SH-SY5Y (cell line): Measurements from ENCODE around the gene BCL11A.

ENCODE experiments used
- GATA2 ChIP-seq: IDR thresholded peaks from 2 replicates; pipeline ENCODE4 v1.6.1; 2011; ENCODE audit warnings: mild to moderate bottlenecking, low read depth, low read length
- GATA3 ChIP-seq: IDR thresholded peaks from 2 replicates; pipeline ENCODE4 v1.6.1; 2011; ENCODE audit warnings: low read depth, mild to moderate bottlenecking, low read length, moderate library complexity

Gene BCL11A

DNA sequence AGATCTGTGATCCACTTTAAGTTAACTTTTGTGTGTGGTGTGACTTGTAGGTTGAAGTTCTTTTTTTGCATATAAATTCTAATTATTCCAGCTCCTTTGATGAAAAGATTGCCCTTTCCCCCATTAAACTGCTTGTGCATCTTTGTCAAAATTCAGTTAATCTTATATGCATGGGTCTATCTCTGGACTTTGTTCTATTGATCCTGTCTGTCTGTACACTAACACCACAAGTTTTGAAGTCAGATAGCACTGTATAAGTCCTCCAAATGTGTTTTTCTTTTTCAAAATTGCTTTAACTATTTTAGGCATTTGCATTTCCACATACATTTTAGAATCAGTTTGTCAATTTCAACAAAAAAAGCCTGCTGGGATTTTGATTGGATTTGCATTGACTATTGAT is 137.6 kb downstream of the BCL11A start:
- TF ChIP-seq GATA2 (no peak), GATA3 (no peak)

DNA sequence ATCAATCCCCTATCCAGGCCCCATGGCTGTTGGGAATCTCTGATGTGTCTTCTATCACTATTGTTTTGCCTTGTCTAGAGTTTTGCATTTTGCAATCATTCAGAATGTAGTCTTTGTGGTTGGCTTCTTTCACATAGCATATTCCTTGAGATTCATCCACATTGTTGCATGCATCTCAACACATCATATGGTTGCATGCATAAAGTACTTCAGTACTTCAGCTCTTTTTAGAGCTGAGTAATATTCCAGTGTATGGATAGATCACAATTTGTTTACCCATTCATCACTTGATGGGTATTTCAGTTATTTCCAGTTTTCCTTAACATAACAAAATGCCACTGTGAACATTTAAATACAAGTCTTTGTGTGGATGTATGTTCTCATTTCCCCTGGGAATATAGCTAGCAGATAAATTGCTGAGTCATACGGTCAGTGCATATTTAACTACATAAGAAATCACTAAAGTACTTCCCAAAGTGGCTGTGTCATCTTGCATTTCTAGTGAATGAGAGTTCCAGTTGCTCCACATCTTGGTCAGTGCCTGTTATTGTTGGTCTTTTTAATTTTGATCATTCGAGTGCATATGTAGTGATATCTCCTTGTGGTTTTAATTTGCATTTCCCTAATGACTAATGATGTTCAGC is 138.8 kb downstream of the BCL11A start:
- TF ChIP-seq GATA3 (no peak), GATA2 (no peak)

DNA sequence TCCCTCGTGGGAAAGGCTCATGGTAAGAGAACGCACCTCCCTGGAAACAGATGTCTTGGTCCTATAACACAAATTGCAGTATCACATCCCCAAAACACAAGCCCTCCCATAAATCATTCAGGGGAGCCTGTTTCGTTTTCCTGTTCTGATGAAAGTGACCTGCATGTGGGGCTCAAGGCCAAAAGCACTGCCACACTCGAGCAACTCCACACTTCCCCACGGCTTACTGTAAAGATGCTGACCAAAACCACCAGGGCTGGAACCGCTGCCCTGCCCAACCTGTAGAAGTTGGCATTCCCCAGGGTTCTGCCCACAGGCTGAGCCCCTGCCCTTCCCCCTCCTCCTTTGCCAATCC is 139.7 kb downstream of the BCL11A start:
- TF ChIP-seq GATA3 = no peak
- TF ChIP-seq GATA2 = no peak

DNA sequence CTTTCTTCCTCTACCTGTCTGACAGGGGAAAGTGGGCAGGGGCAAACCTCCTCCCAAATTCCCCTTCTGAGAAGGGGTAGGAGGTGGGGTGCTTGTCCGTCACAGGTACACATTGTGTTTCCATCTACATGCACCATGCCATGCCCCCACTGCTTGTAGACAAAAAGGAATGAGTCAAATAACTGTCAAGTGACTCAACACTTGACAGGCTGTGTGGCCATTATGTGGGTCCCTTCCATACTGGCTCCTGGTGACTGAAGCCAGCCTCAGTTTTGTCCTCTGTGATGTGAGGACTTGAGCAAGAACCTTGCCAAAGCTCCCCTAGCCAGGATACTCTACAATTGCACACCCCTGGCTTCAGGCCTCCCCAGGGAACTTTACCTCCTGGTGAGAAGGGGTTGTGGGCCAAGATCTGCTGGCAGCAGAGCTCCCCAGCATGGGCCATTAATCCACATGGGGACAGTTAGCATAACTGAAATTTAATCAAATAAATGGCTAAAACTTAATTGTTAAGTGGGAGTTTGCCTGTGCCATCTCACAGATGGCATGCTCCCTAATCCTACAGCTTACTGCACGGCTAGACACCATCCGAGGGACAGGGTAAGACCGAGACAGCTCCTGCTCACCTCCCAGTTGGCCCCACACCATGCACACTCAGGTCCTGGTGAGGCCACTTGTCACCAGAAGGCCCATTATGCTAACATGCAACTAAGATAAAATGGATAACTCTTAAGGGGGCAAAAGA is 140.2 kb downstream of the BCL11A start:
- no peak for TF ChIP-seq GATA3
- TF ChIP-seq GATA2 = no peak

DNA sequence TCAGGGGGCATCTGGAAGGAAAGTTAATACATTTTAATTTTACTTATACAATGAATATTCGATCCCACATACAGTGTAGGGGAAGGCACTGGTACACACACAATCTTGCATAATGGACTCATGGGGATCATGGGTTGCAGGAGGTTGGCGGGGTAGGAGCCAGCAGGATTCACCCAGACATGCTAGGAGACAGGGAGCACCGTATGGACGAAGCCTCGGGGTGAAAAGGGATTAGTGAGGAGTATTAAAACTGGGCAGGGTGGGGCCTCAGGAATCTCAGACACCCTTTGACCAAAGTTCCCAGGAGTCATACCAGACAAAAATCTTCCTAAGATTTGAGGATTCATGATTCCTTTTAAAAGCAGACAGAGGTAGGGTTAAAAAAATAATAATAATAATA is 140.8 kb downstream of the BCL11A start:
- TF ChIP-seq GATA3 (no peak), GATA2 (no peak)

DNA sequence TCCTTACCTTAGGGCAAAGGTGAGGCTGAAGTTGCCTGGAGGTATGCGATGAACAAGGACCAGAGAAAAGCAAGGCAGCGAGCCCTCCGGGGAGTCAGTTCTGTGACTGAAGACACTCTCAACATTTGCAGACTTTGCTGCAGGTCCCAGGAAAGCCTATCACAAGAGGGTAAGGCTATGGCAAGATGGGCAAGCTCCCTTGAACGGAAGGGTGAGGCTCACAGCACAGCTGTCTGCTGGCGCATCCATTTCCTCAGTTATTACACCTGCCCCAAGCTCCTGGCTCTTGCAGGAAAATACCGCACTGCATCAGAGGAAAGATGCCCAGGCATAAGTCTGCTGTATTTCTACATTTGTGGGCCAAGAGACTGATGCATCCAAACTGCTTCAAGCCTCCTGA is 141.4 kb downstream of the BCL11A start:
- TF ChIP-seq GATA2 = no peak
- no peak for TF ChIP-seq GATA3

DNA sequence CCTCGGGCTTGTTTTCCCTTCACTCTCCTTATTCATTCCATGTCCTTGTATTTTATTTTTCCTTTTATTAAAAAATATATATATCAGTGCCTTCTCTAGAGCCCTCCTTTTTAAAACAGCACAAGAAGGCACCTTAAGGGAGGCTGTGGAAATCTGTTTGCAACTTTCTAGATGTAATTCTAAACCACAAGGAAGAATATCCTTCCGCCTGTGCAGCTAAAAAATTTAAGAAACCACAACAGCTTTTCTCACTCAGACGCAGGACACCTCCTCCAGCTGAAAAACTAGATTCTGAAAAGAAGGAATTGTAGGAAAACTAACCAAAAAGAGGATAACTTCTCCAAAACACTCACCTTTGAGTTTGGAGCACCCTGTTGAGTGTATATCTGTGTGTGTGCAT is 142.2 kb downstream of the BCL11A start:
- TF ChIP-seq GATA2 (no peak), GATA3 (no peak)

DNA sequence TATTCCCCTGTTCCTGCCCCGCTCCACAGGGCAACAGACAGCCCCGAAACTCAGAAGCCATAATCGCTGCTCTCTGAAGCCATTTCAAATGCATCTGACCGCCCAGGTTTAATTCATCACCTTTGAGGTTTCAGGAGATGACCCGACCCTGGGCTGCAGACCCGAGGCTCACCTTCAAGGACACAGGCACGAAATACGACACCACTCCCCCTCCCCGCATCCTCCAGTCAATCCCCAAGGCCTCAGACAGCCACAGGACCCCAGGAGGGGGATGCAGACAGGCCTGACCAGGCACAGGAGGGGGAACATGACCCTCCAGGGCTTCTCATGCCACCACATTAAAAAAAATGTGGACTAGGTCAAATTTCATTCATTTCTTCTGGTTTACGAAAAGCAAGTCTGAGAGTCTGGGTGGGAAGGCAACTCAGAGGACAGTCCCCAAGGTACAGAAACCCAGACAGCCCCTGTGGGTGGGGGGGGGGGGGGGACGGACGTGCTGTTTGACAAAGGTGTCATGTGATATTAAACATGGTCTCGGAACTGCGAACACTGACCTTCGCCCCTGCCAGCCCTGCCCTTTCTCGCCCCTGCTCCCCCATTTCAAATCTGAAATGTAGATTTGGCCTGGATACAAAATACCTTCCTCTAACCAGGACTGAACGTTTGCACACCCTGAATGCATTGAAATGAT is 142.9 kb downstream of the BCL11A start:
- no peak for TF ChIP-seq GATA3
- no peak for TF ChIP-seq GATA2

DNA sequence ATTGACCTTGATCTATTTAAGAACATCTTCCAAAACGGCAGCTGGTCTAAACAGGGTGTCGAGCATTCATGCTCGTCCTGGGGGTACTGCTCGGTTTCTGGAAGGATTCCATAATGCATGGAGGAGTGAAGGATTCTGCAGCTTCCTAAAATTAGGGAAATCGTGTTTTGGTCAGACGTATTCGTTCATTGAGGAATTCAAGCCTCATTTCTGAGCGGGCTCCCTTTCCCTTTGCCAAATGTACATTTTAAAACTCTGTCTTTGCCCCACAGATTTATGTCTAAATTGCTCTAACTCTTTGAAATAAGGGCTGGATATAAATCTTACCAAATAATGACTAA is 144.0 kb downstream of the BCL11A start:
- TF ChIP-seq GATA2 = no peak
- TF ChIP-seq GATA3 = no peak

DNA sequence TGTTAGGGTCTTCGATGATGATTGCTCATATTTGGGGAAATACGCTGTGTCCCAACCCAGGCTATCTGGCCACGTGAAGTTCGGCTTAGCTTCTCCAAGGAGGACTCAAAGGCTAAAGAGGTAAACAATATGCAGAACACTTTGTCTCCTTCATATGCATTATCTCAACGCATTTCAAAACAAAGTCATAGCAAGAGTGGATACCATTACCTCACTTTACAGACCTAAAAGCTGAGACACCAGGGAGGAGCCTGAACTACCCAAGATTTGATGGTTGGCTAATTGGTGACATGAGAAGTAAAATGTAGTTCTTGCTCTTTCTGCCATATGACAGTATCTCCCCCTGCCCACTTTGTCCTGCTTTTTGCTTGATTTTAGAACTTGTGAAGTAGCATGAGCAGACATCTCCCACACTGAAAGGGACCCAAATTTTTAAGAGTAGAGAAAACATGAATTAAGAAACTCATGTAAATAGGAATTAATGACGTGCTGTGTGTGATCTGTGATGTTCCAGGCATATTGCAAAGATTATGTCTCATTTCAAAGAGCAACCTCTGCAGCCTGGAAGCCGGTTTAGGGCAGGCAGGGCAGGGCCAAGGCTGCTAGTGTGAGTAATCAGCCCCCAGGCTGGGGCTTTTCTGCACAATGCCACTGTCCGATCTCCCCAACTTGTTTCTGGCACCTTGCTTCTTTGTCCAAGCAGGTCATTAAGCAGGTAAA is 144.5 kb downstream of the BCL11A start:
- TF ChIP-seq GATA2 (no peak), GATA3 (no peak)

DNA sequence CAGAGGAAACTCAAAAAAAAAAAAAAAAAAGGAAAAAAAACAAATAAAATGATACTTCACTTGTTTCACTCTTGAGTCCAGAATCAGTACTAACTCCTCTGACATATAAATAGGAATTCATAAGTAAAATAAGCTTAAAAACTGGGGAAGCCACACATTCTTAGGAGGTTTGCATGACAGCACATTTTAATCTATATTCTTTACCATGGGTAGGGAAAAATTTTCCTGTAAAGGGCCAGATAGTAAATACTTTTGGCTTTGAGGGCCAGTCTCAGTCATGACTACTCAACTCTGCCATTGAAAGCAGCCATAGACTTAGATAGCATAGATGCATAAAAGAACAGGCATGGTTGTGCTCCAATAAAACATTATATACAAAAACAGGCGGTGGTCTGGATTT is 145.2 kb downstream of the BCL11A start:
- TF ChIP-seq GATA2 (no peak), GATA3 (no peak)

DNA sequence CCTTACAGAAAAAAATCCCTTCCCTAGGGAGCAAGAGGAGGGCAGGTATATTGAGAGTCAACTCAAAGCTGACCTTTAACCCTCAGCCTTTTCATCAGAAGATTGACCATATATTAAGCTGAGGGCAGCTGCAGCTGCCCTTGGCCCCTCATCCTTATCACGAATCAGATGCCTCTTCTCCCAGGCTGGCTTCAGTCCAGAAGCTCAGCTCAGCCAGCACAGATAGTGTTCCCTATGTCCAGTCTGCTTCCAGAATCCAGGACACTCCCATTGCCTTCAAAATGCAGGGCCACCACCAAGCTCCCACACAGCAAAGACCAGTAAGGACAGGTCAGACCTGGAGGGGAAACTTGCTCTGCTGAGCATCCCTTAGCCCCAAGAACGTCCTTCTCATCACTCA is 146.1 kb downstream of the BCL11A start:
- TF ChIP-seq GATA3 = no peak
- peak; percentile 75 for TF ChIP-seq GATA2

DNA sequence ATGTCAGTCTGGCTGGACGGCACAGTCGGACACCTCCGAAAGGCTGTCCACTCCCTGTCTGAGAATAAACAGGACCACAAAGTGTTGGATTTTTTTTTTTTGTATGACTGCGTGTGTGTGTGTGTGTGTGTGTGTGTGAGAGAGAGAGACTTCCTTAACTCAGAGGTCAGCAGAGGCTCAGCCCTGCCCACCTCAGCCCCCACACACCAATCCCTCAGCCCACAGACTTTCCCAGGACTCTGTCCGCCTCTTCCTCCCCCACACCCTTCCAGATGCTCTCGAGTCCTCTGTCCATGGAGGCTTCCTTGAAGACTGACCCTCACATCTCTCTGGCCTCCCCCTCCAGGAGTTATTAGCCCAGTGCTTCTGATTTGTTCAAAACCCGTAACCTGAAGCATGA is 147.3 kb downstream of the BCL11A start:
- TF ChIP-seq GATA3 (no peak), GATA2 (no peak)

DNA sequence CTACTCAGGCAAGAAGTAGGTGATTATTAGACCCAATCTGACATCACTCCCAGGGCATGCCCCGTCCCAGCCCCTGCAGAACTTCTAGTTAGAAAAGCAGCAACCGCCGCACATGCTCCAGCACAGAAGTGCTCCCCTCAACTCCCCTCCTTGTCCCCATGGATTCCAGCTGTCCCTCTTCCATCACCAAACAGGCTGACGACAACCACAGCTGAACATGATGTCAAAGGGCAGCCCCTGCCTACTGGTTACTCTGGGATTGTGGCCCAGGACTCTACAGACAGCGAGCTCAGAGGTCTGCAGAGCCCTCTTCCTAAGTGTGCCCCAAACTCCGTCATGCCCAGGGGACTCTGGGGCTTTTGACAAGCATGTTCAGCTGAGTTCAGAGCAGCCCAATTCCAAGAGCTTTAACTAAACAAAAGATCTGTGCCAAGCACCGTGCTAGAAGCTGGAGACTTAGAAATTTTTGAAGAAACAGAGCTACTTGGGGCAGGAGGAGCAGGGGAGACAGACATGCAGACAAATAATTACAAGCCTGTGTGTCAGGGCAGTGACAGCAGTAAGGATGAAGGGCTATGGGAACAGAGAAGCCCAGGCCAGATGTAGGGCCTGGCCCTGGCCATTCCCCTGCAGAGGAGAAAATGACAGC is 148.1 kb downstream of the BCL11A start:
- TF ChIP-seq GATA3 (no peak), GATA2 (no peak)
